SK-N-SH treated with all-trans-retinoic acid at 6 μM for 48 hours (cell line): Measurements from ENCODE around the gene DDX52.
"Not testable (repeated sequence)": the region's sequence is repeated elsewhere in the genome, so short reads cannot be mapped to it uniquely, and the experiment has no call there.

ENCODE experiments used
- ARNTL ChIP-seq: fragments of 450-650 bp; formaldehyde crosslinking; IDR thresholded peaks from 2 replicates; pipeline ENCODE4 v1.5.0; 2020; ENCODE audit warnings: low read depth, mild to moderate bottlenecking, moderate library complexity, borderline replicate concordance
- ISL1 ChIP-seq: fragments of 250-450 bp; sonication (Bioruptor Pico); IDR thresholded peaks from 2 replicates; pipeline ENCODE4 v2.1.2; 2022; ENCODE audit warnings: mild to moderate bottlenecking, moderate library complexity
- OSR1 ChIP-seq: fragments of 250-450 bp; sonication (Bioruptor Pico); IDR thresholded peaks from 2 replicates; pipeline ENCODE4 v1.8.0; 2022; ENCODE audit warnings: moderate library complexity, mild to moderate bottlenecking, inconsistent platforms
- POU6F1 ChIP-seq: fragments of 250-450 bp; sonication (Bioruptor Pico); IDR thresholded peaks from 2 replicates; pipeline ENCODE4 v1.8.0; 2021; ENCODE audit warnings: low read depth, mild to moderate bottlenecking, moderate library complexity, borderline replicate concordance
- RARB ChIP-seq: fragments of 250-450 bp; sonication (Bioruptor Pico); IDR thresholded peaks from 2 replicates; pipeline ENCODE4 v1.8.0; 2021; ENCODE audit warnings: mild to moderate bottlenecking, moderate library complexity
- ZC3H10 ChIP-seq: fragments of 250-450 bp; sonication (Bioruptor Pico); IDR thresholded peaks from 2 replicates; pipeline ENCODE4 v1.5.1; 2021; ENCODE audit warnings: mild to moderate bottlenecking, moderate library complexity

- TF ChIP-seq ZC3H10 (CRISPR knock-in tag); ARNTL; RARB (CRISPR knock-in tag); POU6F1 (CRISPR knock-in tag); ISL1 (CRISPR knock-in tag); OSR1 (CRISPR knock-in tag): not testable (repeated sequence)
Measured at GRCh38 chr17:37610041-37610420, 33.2 kb downstream of the DDX52 start.
